Adipocyte (in vitro differentiated cells): ENCODE results near the gene THSD7B.
A peak's percentile ranks its signal among the peaks of the same experiment; 100 is the strongest.

Source experiments
- DNase-seq: peaks from one replicate; pipeline ENCODE4 v3.0.0-alpha.2; 2015; ENCODE audit warnings: low read depth
- H3K27me3 ChIP-seq: replicated peaks from 2 replicates; pipeline ENCODE4 v1.7.0; 2013; ENCODE audit warnings: mild to moderate bottlenecking, low read length, moderate library complexity; ENCODE audit not compliant: control insufficient read depth, insufficient read depth
- H3K36me3 ChIP-seq: 2 replicates; pipeline ENCODE4 v1.7.0; 2013; ENCODE audit warnings: low read length, mild to moderate bottlenecking, moderate library complexity; ENCODE audit not compliant: control insufficient read depth, insufficient read depth, severe bottlenecking
- H3K4me1 ChIP-seq: 2 replicates; pipeline ENCODE4 v1.7.0; 2013; ENCODE audit warnings: mild to moderate bottlenecking, low read length, moderate library complexity; ENCODE audit not compliant: control insufficient read depth, insufficient read depth
- H3K4me3 ChIP-seq: 2 replicates; pipeline ENCODE4 v1.7.0; 2013; ENCODE audit warnings: mild to moderate bottlenecking, low read length, moderate library complexity
- H3K9ac ChIP-seq: 2 replicates; pipeline ENCODE4 v1.7.0; 2013; ENCODE audit warnings: mild to moderate bottlenecking, low read length, moderate library complexity
- H3K9me3 ChIP-seq: 2 replicates; pipeline ENCODE4 v1.7.0; 2013; ENCODE audit warnings: mild to moderate bottlenecking, low read length, moderate library complexity; ENCODE audit not compliant: control insufficient read depth

THSD7B gene

GRCh38 chr2:136764452-136765255, 691 bp upstream of the THSD7B start:
- peaks cover 39% of the 10 kb centered on the region for H3K27me3 ChIP-seq
- H3K4me1 ChIP-seq: peaks cover 3% of the 10 kb centered on the region
- no peaks in the 10 kb centered on the region for H3K9me3 ChIP-seq
- H3K9ac ChIP-seq: no peak overlapping the region
- no peak overlapping the region for H3K4me3 ChIP-seq
- no peak for DNase-seq
- no peaks in the 10 kb centered on the region for H3K36me3 ChIP-seq

DNA sequence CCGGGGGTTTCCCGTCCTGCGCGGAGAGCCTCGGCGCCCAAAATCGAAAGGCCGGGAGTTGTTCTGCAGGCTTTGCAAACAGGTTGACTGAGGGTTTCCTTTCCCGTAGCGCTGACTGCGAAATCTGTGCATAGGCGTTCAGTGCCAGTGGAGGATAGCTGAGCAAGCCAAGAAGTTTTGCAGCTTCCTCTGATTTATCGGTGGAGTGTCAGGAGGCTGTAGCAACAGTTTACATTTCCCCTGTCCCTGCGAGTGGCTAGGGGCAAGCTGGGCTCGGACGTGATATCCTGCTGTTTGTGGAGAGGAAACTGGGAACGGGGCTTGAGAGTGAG, 694 bp downstream of the THSD7B start:
- DNase-seq: no peak
- peaks cover 3% of the 10 kb centered on the region for H3K4me1 ChIP-seq
- peak overlapping the region; percentile 70 for H3K4me3 ChIP-seq
- H3K27me3 ChIP-seq: peaks cover 39% of the 10 kb centered on the region
- no peaks in the 10 kb centered on the region for H3K36me3 ChIP-seq
- no peaks in the 10 kb centered on the region for H3K9me3 ChIP-seq
- H3K9ac ChIP-seq: no peak overlapping the region

GRCh38 chr2:136767030-136767429, 1.7 kb downstream of the THSD7B start:
- peaks cover 39% of the 10 kb centered on the region for H3K27me3 ChIP-seq

DNA sequence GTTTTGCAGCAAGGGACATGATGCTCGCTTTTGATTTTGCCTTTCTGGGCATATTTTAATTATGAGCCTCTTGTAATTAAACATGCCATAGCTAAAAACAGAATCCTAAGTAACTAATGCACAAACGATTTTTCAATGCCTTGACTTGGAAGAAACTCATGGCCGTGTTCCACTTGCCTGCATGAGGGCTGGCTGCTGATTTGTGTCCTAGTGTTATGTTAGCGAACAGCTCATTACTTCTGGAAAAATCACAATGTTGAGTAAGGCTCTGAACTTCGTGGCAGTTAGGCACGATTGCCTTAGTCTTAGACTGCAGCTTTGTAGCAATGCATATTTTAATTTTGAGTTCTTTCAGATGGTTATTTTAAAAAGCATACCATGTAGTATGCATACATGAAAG, 4.5 kb downstream of the THSD7B start:
- Histone ChIP-seq H3K27me3 (peaks cover 22% of the 10 kb centered on the region), H3K4me1 (peaks cover 3% of the 10 kb centered on the region), H3K4me3 (no peak overlapping the region), H3K36me3 (no peaks in the 10 kb centered on the region), H3K9ac (no peak overlapping the region), H3K9me3 (no peaks in the 10 kb centered on the region)
- DNase-seq: no peak

More at GRCh38 chr2:136767030-136767429, 1.7 kb downstream of the THSD7B start:
- DNase-seq: no peak
- H3K4me3 ChIP-seq: no peak overlapping the region
- no peak overlapping the region for H3K9ac ChIP-seq
- no peaks in the 10 kb centered on the region for H3K36me3 ChIP-seq
- H3K4me1 ChIP-seq: peaks cover 3% of the 10 kb centered on the region
- H3K9me3 ChIP-seq: no peaks in the 10 kb centered on the region

DNA sequence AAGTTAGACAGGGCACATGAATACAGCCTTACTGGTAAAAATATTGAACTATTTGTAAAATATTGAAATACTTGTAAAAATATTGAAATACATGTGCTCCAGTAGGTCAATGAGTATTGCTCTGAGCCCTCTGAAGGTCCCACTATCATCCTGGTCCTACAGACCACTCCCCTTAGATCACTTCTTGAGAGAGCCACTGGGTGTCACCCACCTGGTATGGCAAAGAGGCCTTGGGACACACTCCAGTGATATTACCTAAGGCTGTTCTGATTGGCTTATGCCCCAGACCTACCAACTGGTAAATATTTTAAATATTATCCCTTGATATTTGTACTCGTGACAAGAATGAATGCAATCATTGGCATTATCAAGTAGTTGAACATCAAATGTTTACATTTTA, 5.0 kb downstream of the THSD7B start:
- Histone ChIP-seq H3K9ac (no peak overlapping the region), H3K4me3 (no peak overlapping the region), H3K4me1 (peaks cover 3% of the 10 kb centered on the region), H3K27me3 (peaks cover 20% of the 10 kb centered on the region), H3K36me3 (no peaks in the 10 kb centered on the region), H3K9me3 (no peaks in the 10 kb centered on the region)
- DNase-seq: no peak

DNA sequence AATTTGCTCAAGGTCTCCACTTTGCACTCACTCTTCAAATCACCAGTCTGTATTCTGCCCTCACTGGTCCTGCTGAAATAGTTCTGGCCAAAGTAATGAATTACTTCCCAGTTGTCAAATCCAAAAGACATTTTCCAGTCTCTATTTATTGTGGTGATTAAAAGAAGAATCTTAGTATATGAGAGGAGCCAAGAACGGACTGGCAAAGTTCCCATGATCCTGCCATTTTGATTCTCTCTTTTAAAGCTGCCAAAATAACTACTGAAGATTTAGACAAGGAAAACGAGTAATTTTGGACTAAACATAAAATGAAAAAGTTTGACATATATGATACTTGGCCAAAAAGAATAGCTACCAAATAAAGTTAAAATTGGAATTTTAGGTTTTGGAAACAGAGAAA, 12.0 kb downstream of the THSD7B start:
- no peaks in the 10 kb centered on the region for H3K9me3 ChIP-seq
- no peak overlapping the region for H3K4me3 ChIP-seq
- no peak for DNase-seq
- no peaks in the 10 kb centered on the region for H3K27me3 ChIP-seq
- H3K9ac ChIP-seq: no peak overlapping the region
- H3K4me1 ChIP-seq: no peaks in the 10 kb centered on the region
- H3K36me3 ChIP-seq: no peaks in the 10 kb centered on the region

- H3K27me3 ChIP-seq: no peaks in the 10 kb centered on the region
- no peak overlapping the region for H3K4me3 ChIP-seq
- no peak overlapping the region for H3K9ac ChIP-seq
- H3K36me3 ChIP-seq: no peaks in the 10 kb centered on the region
- no peaks in the 10 kb centered on the region for H3K4me1 ChIP-seq
- no peaks in the 10 kb centered on the region for H3K9me3 ChIP-seq
- no peak for DNase-seq
These were observed 18.5 kb downstream of the THSD7B start for GRCh38 chr2:136783856-136784255.

DNA sequence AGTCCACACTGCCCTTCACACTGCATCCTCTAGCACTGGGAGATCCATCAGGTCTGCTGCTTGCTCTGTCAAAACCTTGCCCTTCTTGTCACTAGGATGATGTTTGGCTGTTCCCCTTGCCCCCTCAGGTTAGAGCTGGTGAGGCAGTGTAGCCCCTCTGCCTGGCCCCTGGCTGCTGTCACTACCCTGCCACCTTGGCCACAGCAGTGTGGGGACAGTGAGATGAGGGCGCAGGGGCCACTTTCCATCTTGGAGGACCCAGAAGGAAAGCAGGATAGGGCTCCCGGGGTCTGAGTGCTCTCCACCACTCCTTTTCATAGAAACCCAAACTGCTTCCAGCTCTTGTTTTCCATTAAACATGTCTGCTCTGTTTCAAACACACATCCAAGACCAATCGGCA, 19.9 kb downstream of the THSD7B start:
- H3K27me3 ChIP-seq: no peaks in the 10 kb centered on the region
- no peak for DNase-seq
- no peaks in the 10 kb centered on the region for H3K36me3 ChIP-seq
- no peaks in the 10 kb centered on the region for H3K9me3 ChIP-seq
- no peak overlapping the region for H3K9ac ChIP-seq
- no peak overlapping the region for H3K4me3 ChIP-seq
- no peaks in the 10 kb centered on the region for H3K4me1 ChIP-seq

GRCh38 chr2:136787970-136788369, 22.6 kb downstream of the THSD7B start:
- Histone ChIP-seq H3K9ac (no peak overlapping the region), H3K9me3 (no peaks in the 10 kb centered on the region), H3K36me3 (no peaks in the 10 kb centered on the region), H3K27me3 (no peaks in the 10 kb centered on the region), H3K4me1 (no peaks in the 10 kb centered on the region), H3K4me3 (no peak overlapping the region)
- no peak for DNase-seq

DNA sequence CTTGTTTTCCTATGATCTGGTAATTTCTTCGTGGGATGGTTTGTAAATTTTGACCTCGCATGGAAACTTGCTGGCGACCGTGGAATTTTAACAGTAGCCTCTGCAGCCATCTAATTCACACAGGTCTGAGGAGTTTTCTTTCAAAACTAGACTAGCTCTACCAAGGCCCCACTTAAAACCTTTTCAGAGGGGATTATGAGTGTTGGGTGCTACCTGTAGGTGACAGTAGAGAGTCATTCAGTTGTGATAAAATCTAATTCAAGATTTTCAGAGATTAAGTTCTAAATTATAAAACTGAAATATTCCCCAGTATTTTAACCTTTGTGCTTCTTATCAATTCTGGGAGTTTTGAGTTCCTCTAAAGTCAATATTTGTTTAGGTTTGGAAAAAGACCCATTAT, 31.0 kb downstream of the THSD7B start:
- Histone ChIP-seq H3K27me3 (no peaks in the 10 kb centered on the region), H3K9me3 (no peaks in the 10 kb centered on the region), H3K4me3 (no peak overlapping the region), H3K36me3 (no peaks in the 10 kb centered on the region), H3K9ac (no peak overlapping the region), H3K4me1 (no peaks in the 10 kb centered on the region)
- DNase-seq: no peak

GRCh38 chr2:136798766-136799165, 33.4 kb downstream of the THSD7B start:
- H3K36me3 ChIP-seq: no peaks in the 10 kb centered on the region
- no peaks in the 10 kb centered on the region for H3K27me3 ChIP-seq
- DNase-seq: no peak
- no peaks in the 10 kb centered on the region for H3K9me3 ChIP-seq
- H3K4me1 ChIP-seq: no peaks in the 10 kb centered on the region
- H3K9ac ChIP-seq: no peak overlapping the region
- no peak overlapping the region for H3K4me3 ChIP-seq

DNA sequence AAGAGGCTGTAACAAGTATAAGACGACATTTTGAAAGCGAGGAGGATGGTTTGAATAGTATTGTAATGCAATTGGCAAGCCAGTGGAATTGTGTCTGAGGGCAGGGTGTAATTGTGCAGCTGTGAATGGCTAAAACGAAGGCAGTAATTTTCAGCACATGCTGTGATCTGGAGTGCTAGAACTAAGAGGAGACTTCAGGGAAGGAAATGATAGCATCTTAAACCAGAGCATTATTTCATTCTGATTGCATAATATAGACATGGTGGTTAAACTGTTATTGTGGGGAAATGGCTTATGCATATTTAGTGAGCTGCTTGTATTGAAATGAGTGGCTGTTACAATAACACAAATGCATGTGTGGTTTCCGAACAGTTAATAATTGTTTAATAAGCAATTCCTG, 36.3 kb downstream of the THSD7B start:
- no peak for DNase-seq
- H3K4me3 ChIP-seq: no peak overlapping the region
- no peaks in the 10 kb centered on the region for H3K27me3 ChIP-seq
- H3K4me1 ChIP-seq: no peaks in the 10 kb centered on the region
- H3K9ac ChIP-seq: no peak overlapping the region
- peaks cover 4% of the 10 kb centered on the region for H3K9me3 ChIP-seq
- no peaks in the 10 kb centered on the region for H3K36me3 ChIP-seq
